ENCODE measurements around the gene AIFM1.

AIFM1 gene

GRCh38 chrX:130167040-130167439 is 1.4 kb upstream of the AIFM1 start:
- Histone ChIP-seq H2AFZ (ENCODE audit: low read length) (no peak overlapping the region), H3K4me3 (ENCODE audit: low read length, poor library complexity, severe bottlenecking) (peak overlapping the region; percentile 80), H3K4me2 (ENCODE audit: low read depth, low read length, poor library complexity, severe bottlenecking) (peak overlapping the region; percentile 86), H3K36me3 (ENCODE audit: insufficient read depth, low read length) (no peaks in the 10 kb centered on the region), H3K79me2 (ENCODE audit: insufficient read depth, low read length) (peaks cover 61% of the 10 kb centered on the region), H3K9me3 (ENCODE audit: insufficient read depth, low read depth, low read length) (no peaks in the 10 kb centered on the region), H3K4me1 (ENCODE audit: insufficient read depth, low read length, poor library complexity, severe bottlenecking) (peaks cover 19% of the 10 kb centered on the region), H3K9me2 (replicated peaks; ENCODE audit: low read depth, low read length) (no peaks in the 10 kb centered on the region), H3K9ac (ENCODE audit: low read depth, low read length, poor library complexity, severe bottlenecking) (peak overlapping the region; percentile 81), H3F3A (ENCODE audit: low read depth) (no peaks in the 10 kb centered on the region), H3K27me3 (ENCODE audit: insufficient read depth, low read length, poor library complexity, severe bottlenecking) (no peaks in the 10 kb centered on the region), H4K20me1 (ENCODE audit: insufficient read depth, low read length, poor library complexity, severe bottlenecking) (peaks cover under 1% of the 10 kb centered on the region)
- TF ChIP-seq EZH2phosphoT487 (IDR thresholded peaks at IDR 0.05; ENCODE audit: borderline replicate concordance) (no peak), CTCF (conservative IDR thresholded peaks at IDR 0.05; ENCODE audit: low read length) (no peak)

GRCh38 chrX:130166503-130166777 is 799 bp upstream of the AIFM1 start:
- H3K4me2 ChIP-seq (ENCODE audit: low read depth, low read length, poor library complexity, severe bottlenecking) = peak overlapping the region; percentile 86
- H3K9me3 ChIP-seq (ENCODE audit: insufficient read depth, low read depth, low read length) = no peaks in the 10 kb centered on the region
- no peaks in the 10 kb centered on the region for H3K9me2 ChIP-seq (replicated peaks; ENCODE audit: low read depth, low read length)
- H3F3A ChIP-seq (ENCODE audit: low read depth) = no peaks in the 10 kb centered on the region
- peaks cover 19% of the 10 kb centered on the region for H3K4me1 ChIP-seq (ENCODE audit: insufficient read depth, low read length, poor library complexity, severe bottlenecking)
- H3K27me3 ChIP-seq (ENCODE audit: insufficient read depth, low read length, poor library complexity, severe bottlenecking) = no peaks in the 10 kb centered on the region
- peaks cover 2% of the 10 kb centered on the region for H4K20me1 ChIP-seq (ENCODE audit: insufficient read depth, low read length, poor library complexity, severe bottlenecking)
- TF ChIP-seq CTCF (conservative IDR thresholded peaks at IDR 0.05; ENCODE audit: low read length) = no peak
- TF ChIP-seq EZH2phosphoT487 (IDR thresholded peaks at IDR 0.05; ENCODE audit: borderline replicate concordance) = no peak
- H3K79me2 ChIP-seq (ENCODE audit: insufficient read depth, low read length) = peaks cover 61% of the 10 kb centered on the region
- 0 out of 2 replicates have a peak overlapping the region, but pooled peaks have one; percentile 46 for H2AFZ ChIP-seq (ENCODE audit: low read length)
- H3K9ac ChIP-seq (ENCODE audit: low read depth, low read length, poor library complexity, severe bottlenecking) = peak overlapping the region; percentile 81
- no peaks in the 10 kb centered on the region for H3K36me3 ChIP-seq (ENCODE audit: insufficient read depth, low read length)
- H3K4me3 ChIP-seq (ENCODE audit: low read length, poor library complexity, severe bottlenecking) = peak overlapping the region; percentile 80

GRCh38 chrX:130165181-130165702 is 399 bp downstream of the AIFM1 start:
- Histone ChIP-seq H3K36me3 (ENCODE audit: insufficient read depth, low read length) (no peaks in the 10 kb centered on the region), H3K4me1 (ENCODE audit: insufficient read depth, low read length, poor library complexity, severe bottlenecking) (peaks cover 17% of the 10 kb centered on the region), H3K79me2 (ENCODE audit: insufficient read depth, low read length) (peaks cover 59% of the 10 kb centered on the region), H4K20me1 (ENCODE audit: insufficient read depth, low read length, poor library complexity, severe bottlenecking) (peaks cover 2% of the 10 kb centered on the region), H3K9me2 (replicated peaks; ENCODE audit: low read depth, low read length) (no peaks in the 10 kb centered on the region), H3K27me3 (ENCODE audit: insufficient read depth, low read length, poor library complexity, severe bottlenecking) (no peaks in the 10 kb centered on the region), H3K4me2 (ENCODE audit: low read depth, low read length, poor library complexity, severe bottlenecking) (peak overlapping the region; percentile 91), H2AFZ (ENCODE audit: low read length) (no peak overlapping the region; the same call in 1 of the 2 replicates), H3K9me3 (ENCODE audit: insufficient read depth, low read depth, low read length) (no peaks in the 10 kb centered on the region), H3K4me3 (ENCODE audit: low read length, poor library complexity, severe bottlenecking) (peak overlapping the region; percentile 80), H3F3A (ENCODE audit: low read depth) (no peaks in the 10 kb centered on the region), H3K9ac (ENCODE audit: low read depth, low read length, poor library complexity, severe bottlenecking) (peak overlapping the region; percentile 81)
- no peak for TF ChIP-seq EZH2phosphoT487 (IDR thresholded peaks at IDR 0.05; ENCODE audit: borderline replicate concordance)
- no peak for TF ChIP-seq CTCF (conservative IDR thresholded peaks at IDR 0.05; ENCODE audit: low read length)
